GM12891 (cell line): ENCODE data around the gene NFATC2.

Experiments
- PAX5 ChIP-seq: IDR thresholded peaks from 2 replicates; pipeline ENCODE4 v1.6.1; 2011; ENCODE audit warnings: low read length, moderate library complexity, mild to moderate bottlenecking; ENCODE audit not compliant: insufficient read depth, severe bottlenecking
- POLR2A ChIP-seq: IDR thresholded peaks from 2 replicates; pipeline ENCODE4 v1.6.1; 2011; ENCODE audit warnings: low read depth, low read length, control low read depth
- POLR2AphosphoS5 ChIP-seq: IDR thresholded peaks from 2 replicates; pipeline ENCODE4 v1.6.1; 2011; ENCODE audit warnings: low read depth, low read length, control low read depth
- SPI1 ChIP-seq: IDR thresholded peaks from 2 replicates; pipeline ENCODE4 v1.6.1; 2011; ENCODE audit warnings: low read depth, low read length, control low read depth
- TAF1 ChIP-seq: IDR thresholded peaks from 2 replicates; pipeline ENCODE4 v1.6.1; 2011; ENCODE audit warnings: low read depth, low read length, control low read depth

DNA sequence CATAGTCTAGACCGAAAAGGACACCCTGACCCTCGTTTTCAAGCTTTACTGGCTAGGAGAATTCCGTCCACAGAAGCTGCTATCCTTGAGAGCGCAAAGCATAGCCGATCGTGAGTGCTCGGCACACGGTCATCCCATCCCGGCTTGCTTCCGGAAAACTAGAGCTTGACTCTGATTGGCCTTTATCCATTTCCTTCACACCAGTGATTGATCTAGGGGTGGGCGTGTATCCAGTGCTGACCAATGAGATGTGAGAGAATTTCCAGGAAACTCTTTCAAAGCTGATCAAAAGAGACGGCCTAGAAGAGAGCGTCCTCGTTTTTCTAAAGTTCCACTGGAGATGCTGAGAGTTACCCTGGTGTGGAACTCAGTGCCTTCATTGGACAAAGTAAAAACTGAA is 41.0 kb upstream of the NFATC2 start:
- no peak for TF ChIP-seq POLR2A
- TF ChIP-seq POLR2AphosphoS5: no peak
- no peak for TF ChIP-seq TAF1
- no peak for TF ChIP-seq SPI1
- no peak for TF ChIP-seq PAX5
